GM12892 (cell line): ENCODE results near the gene VAV3.

Experiments
- POLR2A ChIP-seq: IDR thresholded peaks from 2 replicates; pipeline ENCODE4 v1.6.1; 2011; ENCODE audit warnings: low read depth, low read length, control low read depth
- POLR2AphosphoS5 ChIP-seq: IDR thresholded peaks from 2 replicates; pipeline ENCODE4 v1.6.1; 2011; ENCODE audit warnings: low read depth, low read length, control low read depth
- TAF1 ChIP-seq: IDR thresholded peaks from 2 replicates; pipeline ENCODE4 v1.6.1; 2011; ENCODE audit warnings: low read depth, mild to moderate bottlenecking, control low read depth, low read length, borderline replicate concordance

- TF ChIP-seq POLR2AphosphoS5 (no peak), POLR2A (no peak), TAF1 (no peak)
These were observed 133.1 kb downstream of the VAV3 start for GRCh38 chr1:107831921-107832320.
